ENCODE data around the gene DNMBP.
"Not testable (repeated sequence)": the region's sequence is repeated elsewhere in the genome, so short reads cannot be mapped to it uniquely, and the experiment has no call there.

Gene DNMBP

DNA sequence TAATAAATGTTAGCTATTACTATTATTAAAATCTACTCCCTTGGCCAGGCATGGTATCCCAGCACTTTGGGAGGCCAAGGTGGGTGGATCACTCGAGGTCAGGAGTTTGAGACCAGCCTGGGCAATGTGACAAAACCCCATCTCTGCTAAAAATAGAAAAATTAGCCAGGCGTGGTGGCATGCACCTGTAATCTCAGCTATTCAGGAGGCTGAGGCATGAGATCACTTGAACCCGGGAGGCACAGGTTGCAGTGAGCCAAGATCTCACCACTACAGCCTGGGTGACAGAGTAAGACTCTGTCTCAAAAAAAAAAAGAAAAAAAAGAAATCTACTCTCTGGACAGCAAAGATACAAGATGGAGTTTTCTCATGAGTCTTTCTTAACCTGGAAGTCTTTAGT, 56.2 kb downstream of the DNMBP start:
- DNase-seq: not testable (repeated sequence)

DNA sequence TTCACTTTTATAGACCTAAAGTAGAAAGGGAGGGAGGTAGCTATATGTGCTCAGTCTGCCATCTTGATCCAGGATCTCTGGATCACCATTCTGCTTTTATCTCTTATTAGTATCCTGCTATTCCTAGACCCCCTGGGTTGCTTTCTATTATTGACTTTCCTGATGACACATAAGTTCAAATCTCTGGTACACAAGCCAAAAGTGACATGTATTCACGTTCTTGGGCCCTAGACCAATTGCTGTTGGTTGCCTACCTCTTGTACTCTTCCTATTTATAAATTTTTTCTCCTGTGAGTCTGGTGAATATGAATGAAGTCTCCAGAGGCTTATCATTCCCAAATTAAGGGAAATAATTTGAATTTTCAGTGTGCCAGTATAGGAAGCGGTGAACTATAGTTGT, 56.9 kb downstream of the DNMBP start:
- no peak for DNase-seq

DNA sequence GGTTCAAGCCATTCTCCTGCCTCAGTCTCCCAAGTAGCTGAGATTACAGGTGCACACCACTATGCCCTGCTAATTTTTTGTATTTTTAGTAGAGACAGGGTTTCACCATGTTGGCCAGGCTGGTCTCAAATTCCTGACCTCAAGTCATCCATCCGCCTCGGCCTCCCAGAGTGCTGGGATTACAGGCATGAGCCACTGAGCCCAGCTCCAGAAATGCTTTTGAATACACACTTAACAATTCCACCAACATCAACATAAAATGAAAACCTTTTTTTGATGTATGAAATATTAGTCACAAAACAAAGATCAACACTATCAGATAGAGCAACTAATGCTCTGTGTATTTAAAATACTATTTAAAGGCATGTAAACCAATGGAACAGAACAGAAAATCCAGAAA, 63.7 kb downstream of the DNMBP start:
- not testable (repeated sequence) for DNase-seq

DNA sequence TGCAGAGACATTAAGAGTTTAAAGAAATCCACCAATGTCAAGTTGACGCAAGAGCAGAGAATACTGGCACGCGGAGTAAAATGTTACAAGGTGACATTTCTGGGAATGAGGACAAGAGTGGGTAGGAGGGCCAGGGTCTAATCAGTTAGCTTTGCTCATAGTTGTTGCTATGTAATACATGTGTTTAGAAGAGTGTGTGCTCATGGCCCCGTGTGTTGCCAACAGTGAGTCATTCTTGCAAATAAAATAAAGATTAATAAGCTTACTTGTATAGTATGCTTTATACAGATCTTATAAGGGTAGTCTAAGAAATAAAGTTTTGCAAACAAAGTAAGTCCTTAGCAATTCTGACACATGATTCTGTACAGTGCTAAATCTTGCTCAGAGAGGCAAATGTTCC, 64.5 kb downstream of the DNMBP start:
- peak; percentile 58 for DNase-seq

DNA sequence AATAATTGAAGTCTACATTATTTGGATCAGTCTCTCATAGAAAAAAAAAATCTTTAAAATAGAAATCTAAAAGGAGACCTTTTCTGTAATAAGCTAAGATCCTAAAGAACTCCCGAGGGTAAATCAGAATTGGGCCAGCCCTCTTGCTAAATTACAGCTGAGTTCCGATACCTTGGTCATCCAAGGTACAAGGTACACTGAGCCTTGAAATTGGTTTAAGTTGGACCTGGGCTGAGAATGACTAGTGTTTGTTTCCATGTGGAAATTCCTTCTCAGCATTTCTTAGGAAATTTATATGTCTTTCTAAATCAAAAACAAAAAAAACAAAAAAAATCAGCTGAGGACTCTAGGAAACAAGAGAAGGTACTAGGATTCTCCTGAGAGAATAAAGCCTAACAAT, 64.9 kb downstream of the DNMBP start:
- DNase-seq: no peak

DNA sequence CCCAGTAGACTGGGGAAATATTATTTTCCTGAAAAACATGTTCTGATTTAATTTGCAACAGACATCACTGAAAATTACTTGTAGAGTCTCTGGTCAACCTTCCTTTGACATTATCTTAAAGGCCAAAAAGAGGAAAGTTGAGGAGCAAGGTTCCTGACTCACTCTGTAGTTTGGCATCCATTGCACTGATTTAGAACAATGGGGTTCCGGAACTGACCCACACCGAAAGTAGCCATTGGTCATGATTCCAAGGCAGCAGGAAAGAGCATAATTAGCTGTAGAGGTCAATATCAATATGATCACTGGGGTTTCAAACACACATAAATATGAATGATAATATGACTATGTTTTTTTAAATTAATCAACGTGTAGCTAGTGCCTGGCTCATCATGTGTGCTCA, 65.8 kb downstream of the DNMBP start:
- no peak for DNase-seq

DNA sequence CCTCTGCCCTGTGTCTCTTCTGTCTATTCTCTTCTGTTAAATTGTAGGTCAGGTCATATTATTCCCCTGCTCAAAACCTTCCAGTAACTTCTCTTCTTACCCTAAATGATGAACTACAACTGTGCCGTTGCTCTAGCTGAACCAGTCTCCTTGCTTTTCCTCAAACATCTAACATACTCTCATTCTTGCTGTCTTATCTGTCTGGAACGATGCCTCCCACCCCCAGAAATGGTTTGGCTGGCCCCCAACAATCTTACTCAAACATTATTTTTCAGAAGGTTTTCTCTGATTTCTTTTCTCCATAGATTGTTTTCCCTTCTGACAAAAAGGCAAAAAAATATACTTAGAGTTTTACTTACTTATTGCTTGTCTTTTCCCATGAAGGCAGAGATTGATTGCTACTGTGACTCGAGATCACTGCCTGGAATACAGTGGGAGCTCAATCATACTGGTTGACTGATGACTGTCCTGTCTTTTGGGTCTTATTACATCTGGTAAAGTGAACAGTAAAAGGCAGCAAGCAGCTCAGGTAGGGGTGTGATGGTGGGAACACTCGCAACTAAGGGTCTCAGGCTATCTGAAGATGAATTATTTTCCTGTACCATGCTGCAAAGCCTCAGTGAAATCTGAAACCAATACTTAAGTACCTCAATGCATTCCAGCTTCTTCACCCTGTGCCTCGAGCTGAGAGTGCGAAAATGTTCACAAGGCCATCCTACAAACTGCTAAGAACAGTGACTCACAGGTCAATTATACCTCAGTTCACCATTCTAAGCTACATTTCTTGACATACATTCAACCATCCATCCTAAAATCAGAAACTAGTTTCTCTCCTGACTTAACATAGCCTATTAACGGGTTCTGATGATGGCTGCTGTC, 67.6 kb downstream of the DNMBP start:
- DNase-seq: peak; percentile 36

DNA sequence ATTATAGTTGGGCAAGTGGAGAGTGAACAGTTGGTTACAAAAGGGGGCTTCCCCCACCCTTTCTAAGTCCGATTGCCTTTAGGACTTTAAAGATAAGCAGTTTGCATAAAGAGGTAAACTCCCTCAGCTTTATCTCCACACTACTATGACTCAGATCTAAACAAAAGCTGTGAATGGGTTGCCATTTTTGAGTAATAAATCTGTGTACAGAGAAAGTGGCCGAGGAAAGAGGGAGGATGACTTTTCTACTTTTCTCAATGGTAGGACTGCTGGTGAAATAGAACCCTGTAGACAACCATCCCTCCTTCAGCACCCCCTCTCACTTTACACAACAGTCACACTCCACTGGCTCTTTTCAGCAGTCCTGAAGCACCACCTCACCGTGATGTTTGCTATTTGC, 71.2 kb downstream of the DNMBP start:
- no peak for DNase-seq

DNA sequence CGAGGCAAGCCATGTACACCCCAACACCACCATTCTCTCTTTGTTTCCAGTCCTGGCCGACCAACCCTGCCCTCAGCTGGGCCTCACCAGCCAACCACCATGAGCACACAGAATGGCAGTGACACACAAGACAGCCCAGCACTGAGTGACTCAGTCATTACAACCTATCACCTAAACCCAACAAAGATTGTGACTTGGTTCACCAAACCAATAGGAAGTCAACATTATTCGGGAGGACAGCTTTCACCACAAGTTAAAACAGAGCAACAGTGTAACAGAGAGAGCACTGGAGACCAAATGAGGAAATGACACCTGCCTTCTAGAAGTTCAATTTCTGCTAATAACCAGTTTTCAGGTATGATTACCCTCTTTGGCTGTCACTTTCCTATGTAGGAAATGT, 72.1 kb downstream of the DNMBP start:
- no peak for DNase-seq

DNA sequence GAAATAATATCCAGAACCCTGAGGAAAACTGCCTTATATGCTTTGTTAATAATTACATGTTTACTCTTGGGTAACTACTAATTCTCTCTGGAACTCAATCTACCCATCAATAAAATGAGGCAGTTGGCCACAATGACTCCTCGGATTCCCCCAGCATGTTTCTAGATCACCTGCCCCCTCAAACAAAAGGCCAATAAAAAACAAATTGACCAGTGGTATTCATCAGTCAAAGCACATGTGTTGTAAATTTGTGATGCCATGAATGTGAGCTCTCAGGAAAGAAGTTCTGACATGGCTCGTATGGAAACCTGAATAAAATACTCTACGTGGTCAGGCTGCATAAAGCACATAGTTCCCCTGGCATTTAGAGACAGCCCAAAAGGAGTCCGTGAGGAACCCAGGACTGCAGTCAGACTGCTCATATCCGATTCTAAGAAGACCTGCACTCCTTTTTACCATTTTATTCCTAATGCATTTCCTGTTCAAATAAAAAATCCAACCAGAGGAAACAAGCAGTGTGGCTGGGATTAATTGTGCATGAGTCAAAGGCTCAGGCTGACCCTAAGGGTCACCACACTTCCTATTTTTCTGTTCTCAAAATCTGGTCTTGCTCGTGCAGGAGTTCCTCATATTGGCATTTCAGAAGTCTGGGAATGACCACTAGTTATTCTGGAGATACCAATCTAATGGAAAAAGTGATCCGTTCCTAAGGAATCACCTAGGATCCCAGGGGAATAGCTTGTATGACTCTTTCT, 77.4 kb downstream of the DNMBP start:
- DNase-seq: not testable (repeated sequence)

DNA sequence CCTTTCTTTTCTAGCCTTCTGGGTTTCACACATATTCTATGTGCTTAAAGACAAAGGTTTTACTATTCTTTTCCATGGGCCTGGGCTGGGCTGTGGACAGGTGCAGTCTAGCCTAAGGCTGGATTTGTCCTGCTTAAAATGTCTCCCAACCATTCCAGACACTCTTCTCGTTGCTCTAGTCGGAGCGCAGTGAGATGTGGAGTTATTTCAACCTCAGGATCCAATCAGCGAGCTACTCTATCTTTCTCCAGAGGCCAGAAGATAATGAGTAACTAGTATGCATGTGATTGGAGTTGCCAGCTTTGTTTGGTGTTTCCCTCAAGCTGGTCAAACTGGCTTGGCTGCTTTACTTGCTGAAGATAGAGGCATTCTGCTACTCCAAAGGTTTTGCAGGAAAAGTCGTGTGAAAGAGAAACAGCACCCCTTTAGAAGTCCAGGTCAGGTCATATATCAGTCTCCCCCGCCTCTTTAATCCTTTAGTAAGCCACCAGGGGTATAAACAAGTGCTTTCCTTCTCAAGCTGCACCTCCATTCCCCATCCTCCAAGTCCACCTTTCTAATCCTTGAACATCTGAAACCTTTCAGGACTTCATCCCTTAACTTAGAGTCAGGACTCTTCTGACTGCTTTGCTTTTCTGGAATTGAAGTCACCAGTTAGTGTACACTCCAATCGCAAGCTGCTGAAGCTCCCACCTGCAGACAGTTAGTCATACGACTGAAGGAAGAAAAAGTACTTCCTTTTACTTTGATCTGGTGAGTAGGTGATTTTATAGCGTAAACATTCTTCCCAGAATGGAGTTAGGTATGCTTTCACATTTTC, 78.8 kb downstream of the DNMBP start:
- DNase-seq: no peak

DNA sequence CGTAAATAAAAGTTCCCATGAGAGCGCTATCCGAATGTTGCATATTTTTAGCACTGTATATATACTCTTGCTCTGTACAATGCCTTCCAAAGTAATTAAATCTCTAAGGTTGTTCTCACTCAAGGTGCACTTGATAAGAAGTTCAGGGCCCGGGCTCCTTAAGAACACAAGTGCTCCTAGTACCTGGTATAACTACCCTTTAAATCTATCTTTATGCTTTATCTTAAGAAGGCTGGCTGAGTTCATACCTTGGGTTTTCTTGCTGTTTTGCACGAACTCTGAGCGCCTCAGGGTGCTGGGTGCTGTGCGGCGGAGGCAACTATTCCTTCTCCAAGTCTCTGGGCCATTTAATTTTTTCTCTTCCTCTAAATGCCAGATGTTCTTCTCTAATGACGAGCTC, 80.4 kb downstream of the DNMBP start:
- DNase-seq: no peak

DNA sequence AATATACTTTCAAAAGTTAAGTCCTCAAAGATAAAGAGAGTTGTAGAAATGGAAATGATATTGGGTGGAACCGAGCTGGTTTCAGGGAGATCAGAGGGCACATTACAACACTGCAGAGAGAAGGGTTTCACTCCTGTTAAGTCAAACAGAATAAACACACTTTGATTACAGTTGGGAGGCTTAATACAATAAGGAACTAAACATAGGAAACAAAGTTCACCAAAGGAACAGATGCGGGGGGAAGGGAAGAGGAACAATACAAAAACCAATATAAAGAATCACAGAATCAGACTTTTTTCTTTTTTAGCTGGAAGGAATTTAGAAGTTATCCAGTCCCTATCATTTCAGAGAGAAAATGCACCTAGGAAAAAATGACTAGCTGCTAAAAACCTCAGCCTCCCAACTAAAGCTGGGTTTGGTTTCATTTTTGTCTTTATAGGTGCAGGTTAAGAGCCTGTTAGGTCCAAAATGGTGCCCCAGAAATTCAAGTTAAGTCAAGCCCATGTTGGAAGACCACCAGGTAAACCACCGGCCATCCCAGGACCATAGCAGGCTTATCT, 81.9 kb downstream of the DNMBP start:
- DNase-seq: no peak

DNA sequence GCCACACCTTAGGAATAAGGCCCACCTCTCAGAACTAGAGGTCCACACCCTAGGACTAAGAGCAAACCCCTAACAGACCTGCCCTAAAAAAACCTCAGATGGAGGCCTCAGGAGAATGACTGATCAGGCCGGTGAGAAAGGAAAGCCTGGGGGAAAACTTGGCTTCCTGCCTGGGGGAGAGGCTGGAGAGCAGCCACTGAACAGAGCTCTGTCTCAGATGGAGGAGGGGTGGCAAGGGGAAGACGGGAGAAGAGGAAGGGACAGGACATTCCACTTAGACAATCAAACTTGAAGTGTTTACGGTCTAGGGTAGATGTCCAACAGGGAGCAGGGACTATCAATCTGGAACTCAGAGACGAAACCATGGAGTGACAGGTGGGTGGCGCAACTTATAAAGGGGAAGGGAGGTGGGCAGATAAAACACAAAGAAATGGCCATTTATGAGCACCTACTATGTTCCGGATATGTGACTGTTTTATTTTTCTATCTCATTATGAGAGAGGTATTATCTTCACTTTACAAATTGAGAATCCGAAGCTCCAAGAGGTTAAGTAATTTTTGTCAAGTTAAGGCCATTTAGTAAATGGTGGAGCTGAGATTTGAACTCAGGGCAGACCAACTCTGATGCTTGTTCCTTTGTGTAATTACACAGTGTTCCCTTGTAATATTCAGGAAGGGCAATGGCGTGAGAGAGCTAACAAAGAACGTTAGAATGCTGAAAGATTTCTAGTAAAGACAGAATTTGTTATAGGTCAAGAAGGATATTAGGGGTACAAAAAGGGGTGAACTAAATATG, 82.6 kb downstream of the DNMBP start:
- peak; percentile 73 for DNase-seq

DNA sequence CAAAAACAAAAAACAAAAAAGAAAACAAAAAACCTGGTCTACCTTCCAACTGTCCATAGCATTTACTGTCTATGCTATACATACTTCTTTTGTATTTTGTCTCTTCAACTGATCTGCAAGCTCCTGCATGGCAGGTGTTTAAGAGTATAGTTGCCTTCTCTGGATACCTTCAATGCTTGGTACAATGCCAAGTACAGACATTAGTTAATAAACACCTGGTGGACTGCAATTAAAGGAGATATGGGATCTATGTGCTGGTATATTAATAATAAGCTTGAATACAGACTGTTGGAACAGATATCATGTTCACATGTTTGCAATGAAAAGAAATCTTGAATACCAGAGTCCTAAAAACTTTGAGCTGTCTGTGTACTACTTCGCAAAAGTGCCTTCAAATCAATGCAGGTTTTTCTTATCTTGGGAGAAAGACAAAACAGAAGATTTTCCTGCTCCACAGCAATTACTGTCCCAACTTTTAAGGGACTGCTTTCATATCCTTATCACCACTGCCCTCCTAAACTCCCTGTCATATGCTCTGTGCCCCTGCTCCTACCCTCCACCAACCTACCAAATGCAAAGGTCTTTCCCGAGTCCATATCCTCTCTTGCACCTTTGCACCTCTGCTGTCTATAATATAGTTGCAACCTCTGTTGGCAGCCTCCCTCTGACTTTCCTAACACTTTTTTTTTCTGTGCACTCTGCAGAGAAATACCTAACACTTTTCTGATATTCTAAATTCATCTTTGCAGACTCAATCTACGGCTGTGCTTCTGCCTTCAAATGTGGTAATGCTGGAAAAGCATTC, 85.1 kb downstream of the DNMBP start:
- DNase-seq: no peak

DNA sequence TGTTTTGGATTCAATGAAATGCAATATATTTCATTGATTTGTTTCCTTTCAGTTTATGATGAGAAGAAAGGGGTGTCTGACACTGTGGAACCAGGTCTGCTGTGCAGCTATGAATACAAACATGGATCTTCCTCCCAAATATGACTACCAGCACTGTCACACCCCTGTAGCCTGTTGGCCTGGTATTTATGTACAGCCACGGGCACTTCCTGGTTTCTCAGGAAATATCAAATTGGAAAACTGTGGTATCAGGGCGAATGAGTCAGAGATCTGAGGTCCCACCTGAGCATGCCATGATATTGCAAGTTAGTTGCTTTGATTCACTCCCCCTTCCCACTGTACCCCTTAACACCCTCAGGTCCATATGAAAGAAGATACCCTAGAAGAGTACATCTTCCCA, 87.8 kb downstream of the DNMBP start:
- DNase-seq: no peak

DNA sequence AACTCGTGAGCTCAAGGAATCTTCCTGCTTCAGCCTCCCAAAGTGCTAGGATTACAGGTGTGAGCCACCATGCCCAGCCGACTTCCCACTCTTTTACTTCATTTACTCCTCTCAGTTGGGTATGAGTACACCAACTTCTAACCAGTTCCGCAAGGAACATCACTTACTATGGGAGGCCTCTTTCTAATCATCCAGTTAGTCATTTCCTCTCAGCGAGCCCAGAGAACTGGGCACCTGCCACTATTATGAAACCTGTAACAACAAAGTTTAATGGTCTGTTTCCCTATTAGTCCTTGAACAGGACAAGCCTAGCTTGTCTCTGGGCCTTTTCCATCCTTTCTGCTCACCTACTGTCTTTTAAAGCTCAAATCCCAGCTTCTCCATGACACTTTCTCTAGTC, 88.8 kb downstream of the DNMBP start:
- no peak for DNase-seq

DNA sequence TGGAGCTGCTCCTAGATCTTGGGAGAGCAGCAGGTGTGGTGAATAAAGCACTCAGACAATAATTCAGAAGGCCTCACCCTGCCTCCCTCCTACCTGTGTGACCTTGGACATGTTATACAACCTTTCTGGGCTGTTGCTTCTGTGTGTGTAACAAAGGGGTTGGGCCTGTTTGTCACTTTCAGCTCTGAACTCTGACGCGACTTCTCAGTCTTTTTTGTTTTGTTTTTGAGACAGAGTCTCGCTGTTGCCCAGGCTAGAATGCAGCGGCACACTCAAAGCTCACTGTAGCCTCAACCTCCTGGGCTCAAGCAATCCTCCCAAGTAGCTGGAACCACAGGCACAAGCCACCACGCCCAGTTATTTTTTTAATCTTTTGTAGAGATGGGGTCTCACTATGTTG, 89.3 kb downstream of the DNMBP start:
- DNase-seq: no peak

DNA sequence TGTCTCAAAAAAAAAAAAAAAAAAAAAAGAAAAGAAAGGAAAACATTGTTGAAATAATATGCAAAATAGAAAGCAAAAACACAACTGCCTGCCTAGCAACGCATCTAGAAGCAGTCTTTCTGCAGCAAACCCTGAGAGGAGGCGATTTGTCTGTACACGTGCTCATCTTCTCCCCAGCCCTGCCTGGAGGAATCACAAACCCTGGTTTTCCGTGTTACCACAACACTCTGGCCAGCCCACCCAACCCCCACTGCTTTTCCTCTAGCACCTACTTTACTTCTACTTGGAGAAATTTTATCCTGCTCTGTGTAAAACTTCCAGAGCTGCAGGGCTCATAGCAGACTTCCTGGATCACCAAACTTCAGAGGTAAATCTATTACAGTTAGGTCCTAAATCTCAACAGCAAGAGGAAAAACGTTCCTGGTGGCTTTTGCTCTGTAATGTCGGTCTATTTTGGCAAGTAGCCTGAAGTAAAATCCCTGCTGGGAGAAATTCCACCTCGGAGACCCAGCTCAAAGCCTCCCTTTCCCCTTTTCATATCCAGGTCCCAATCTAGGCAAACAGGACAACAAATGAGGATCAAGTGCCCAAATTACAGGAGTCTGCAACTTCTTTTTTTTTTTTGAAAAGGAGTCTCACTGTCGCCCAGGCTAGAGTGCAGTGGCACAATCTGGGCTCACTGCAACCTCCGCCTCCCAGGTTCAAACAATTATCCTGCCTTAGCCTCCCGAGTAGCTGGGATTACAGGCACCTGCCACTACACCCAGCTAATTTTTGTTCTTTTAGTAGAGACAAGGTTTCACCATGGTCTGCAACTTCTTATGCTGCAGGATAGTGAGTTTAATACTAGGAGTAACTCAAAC, 91.6 kb downstream of the DNMBP start:
- DNase-seq: peak; percentile 46

DNA sequence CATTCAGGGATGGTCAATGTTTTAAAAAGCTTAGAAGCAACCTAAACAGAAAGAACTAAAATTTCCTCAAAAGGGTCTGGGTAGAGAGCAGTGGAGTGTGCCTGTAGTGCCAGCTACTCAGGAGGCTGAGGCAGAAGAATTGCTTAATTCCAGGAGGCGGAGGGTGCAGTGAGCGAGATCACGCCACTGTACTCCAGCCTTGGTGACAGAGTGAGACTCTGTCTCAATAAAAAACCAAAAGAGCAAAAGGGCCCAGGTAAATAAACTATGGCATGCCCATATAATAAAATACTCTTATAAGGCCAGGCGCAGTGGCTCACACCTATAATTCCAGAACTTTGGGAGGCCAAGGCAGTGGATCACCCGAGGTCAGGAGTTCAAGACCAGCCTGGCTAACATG, 93.0 kb downstream of the DNMBP start:
- DNase-seq: no peak
